Measurements from ENCODE around the gene CTDP1. TPM values are rescaled to one million over a fixed set of nuclear protein-coding genes. Genes with fewer than 3 reads are reported as not detected.

Gene CTDP1
- polyA plus RNA-seq, 1 experiment: 12.9 TPM

DNA sequence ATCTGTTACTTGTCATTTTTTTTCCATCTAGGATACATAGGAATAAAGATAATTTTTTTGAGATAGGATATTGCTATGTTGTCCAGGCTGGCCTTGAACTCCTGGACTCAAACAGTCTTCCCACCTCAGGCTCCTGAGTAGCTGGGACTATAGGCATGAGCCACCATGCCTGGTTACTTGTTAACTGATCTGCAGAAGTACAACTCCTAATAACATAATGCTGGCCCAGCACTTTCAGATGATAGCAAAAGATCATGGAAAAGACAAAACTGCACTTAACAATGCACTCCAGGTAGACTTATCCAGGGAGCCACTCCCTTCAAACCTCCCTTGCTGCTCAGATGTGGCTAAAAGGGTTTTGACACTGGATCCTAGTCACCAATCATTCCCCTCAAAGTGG is 11.4 kb upstream of the CTDP1 start:
- CTCF ChIA-PET: no interaction called here
- Histone ChIP-seq H3K36me3 (ENCODE audit: control insufficient read depth, insufficient read depth, low read length) (no peaks in the 10 kb centered on the region), H3K27me3 (ENCODE audit: control insufficient read depth, insufficient read depth, low read length) (0 out of 2 replicates have a peak, but pooled peaks cover under 1% of the 10 kb centered on the region), H3K4me3 (ENCODE audit: low read depth, low read length) (no peak overlapping the region)
- TF ChIP-seq, protein P1, sequence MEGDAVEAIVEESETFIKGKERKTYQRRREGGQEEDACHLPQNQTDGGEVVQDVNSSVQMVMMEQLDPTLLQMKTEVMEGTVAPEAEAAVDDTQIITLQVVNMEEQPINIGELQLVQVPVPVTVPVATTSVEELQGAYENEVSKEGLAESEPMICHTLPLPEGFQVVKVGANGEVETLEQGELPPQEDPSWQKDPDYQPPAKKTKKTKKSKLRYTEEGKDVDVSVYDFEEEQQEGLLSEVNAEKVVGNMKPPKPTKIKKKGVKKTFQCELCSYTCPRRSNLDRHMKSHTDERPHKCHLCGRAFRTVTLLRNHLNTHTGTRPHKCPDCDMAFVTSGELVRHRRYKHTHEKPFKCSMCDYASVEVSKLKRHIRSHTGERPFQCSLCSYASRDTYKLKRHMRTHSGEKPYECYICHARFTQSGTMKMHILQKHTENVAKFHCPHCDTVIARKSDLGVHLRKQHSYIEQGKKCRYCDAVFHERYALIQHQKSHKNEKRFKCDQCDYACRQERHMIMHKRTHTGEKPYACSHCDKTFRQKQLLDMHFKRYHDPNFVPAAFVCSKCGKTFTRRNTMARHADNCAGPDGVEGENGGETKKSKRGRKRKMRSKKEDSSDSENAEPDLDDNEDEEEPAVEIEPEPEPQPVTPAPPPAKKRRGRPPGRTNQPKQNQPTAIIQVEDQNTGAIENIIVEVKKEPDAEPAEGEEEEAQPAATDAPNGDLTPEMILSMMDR (IDR thresholded peaks at IDR 0.05; ENCODE audit: insufficient read depth, low read depth, low read length): no peak
- DNase-seq (ENCODE audit: low read depth): no peak
- POLR2A ChIA-PET: no interaction called here

DNA sequence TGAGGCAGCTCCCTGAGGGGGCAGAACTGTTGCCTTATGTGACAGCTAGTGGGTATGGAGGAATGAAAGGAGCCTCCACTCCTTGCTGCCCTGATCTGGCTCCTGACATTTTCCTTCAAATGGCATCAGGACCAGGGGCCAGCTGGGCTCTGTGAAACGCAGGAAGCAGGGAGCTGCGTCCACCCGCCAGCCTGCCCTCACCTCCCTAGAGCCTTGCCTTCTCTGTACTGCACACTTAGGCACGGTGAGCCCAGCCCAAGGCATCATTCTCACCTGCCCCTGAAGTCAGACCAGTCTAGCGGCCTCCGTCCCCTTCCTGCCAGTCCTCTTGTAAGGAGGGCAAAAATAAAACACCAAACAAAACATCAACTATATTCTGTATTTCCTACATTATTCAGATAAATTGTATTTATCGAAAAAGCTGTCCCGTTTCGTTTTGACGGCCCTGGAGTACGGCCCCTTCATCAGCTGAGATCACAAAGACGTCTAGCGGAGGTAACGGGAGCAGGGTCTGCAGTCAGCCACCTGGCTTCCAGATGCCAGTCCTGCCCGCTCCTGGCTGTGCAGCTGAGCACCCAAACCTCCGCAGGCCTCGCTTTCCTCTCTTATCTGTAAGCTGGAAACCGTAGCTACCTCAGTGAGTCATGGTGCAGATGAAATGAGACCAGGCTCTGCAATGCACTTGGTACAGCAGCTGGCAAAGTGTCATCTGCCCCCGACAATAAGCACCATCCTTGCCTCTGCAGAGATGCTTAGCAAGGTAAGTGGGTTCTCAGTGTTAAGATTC is 6.9 kb upstream of the CTDP1 start:
- ChIA-PET POLR2A (no interaction called here), CTCF (no interaction called here)
- TF ChIP-seq, protein P1 (IDR thresholded peaks at IDR 0.05; ENCODE audit: insufficient read depth, low read depth, low read length): no peak
- H3K4me3 ChIP-seq (ENCODE audit: low read depth, low read length): no peak overlapping the region
- no peaks in the 10 kb centered on the region for H3K27me3 ChIP-seq (ENCODE audit: control insufficient read depth, insufficient read depth, low read length)
- no peaks in the 10 kb centered on the region; the same call in 1 of the 2 replicates for H3K36me3 ChIP-seq (ENCODE audit: control insufficient read depth, insufficient read depth, low read length)
- no peak for DNase-seq (ENCODE audit: low read depth)

DNA sequence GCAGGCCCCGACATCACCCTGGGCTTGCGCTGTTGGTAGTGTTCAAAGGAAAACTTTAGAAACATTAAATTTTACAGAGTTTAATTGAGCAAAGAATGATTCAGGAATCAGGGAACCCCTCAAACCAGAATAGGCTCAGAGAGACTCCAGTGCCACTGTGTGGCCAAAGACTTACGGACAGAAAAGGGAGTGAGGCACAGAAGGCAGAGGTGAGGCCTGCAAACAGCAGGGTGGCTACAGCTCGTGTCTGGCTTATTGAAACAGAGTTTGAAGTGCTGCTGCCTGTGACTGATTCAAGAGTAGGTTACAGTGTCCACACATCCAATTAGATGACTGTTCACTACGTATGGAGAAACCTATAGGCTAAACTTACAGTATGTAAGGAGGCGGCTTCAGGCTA is 2.4 kb upstream of the CTDP1 start:
- Histone ChIP-seq H3K36me3 (ENCODE audit: control insufficient read depth, insufficient read depth, low read length) (no peaks in the 10 kb centered on the region; the same call in 1 of the 2 replicates), H3K27me3 (ENCODE audit: control insufficient read depth, insufficient read depth, low read length) (no peaks in the 10 kb centered on the region), H3K4me3 (ENCODE audit: low read depth, low read length) (no peak overlapping the region)
- TF ChIP-seq, protein P1 (IDR thresholded peaks at IDR 0.05; ENCODE audit: insufficient read depth, low read depth, low read length): no peak
- no peak for DNase-seq (ENCODE audit: low read depth)
- POLR2A ChIA-PET: no interaction called here
- CTCF ChIA-PET: no interaction called here

DNA sequence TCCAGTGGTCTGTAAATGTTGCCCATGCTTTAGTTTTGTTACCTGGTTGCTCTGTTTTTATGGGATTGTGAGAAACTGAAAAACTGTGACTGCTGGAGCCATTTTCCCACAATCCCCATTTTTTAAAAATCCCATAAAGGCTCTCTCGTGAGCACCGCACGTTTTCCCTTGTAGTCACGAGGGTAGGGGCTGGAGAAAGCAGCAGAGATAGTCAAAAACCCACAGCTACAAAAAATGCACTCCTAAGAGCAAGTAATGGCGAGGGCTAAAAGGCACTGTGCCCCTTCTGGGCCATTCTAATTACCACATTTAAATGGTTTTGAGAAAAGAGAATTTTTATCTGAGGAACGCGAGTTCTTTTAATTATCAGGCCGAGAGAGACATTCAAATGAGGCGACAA is 1.8 kb upstream of the CTDP1 start:
- CTCF ChIA-PET: no interaction called here

More for the DNA sequence above, 1.8 kb upstream of the CTDP1 start:
- POLR2A ChIA-PET: no interaction called here
- Histone ChIP-seq H3K4me3 (ENCODE audit: low read depth, low read length) (no peak overlapping the region), H3K36me3 (ENCODE audit: control insufficient read depth, insufficient read depth, low read length) (no peaks in the 10 kb centered on the region; the same call in 1 of the 2 replicates), H3K27me3 (ENCODE audit: control insufficient read depth, insufficient read depth, low read length) (no peaks in the 10 kb centered on the region)
- TF ChIP-seq, protein P1 (IDR thresholded peaks at IDR 0.05; ENCODE audit: insufficient read depth, low read depth, low read length): no peak
- no peak for DNase-seq (ENCODE audit: low read depth)
